HG02884 (cell line): Measurements from ENCODE around the gene CSMD2.

Source experiments
- ATAC-seq: cut with Tn5 transposase; IDR thresholded peaks from one replicate; pipeline ENCODE4 v1.9.1; 2021; ENCODE audit warnings: mild to moderate bottlenecking, moderate library complexity; ENCODE audit not compliant: unreplicated experiment

Gene CSMD2

DNA sequence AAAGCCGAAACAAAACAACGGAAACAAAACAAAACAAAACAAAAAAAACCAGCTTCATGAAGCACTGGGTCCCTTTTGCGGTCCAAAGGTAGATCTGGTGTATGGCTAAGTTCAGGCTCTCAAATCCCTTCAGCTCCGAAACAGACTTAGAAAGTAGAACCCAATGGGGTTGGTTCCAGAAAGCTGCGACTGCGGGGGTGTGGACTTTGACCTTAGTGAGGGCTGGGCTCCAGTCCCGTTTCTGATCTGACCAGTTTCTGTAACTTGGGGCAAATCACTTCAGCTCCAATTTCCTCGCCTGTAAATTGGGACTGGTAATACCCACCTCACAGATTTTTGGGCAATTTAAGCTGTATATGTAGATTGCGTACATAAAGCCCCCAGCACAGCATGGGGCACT lies 587.4 kb downstream of the CSMD2 start:
- ATAC-seq, result no peak

- ATAC-seq, result no peak
Measured at GRCh38 chr1:33576821-33577599, 588.0 kb downstream of the CSMD2 start.

- ATAC-seq, result no peak
Measured at GRCh38 chr1:33575324-33575879, 589.6 kb downstream of the CSMD2 start.

DNA sequence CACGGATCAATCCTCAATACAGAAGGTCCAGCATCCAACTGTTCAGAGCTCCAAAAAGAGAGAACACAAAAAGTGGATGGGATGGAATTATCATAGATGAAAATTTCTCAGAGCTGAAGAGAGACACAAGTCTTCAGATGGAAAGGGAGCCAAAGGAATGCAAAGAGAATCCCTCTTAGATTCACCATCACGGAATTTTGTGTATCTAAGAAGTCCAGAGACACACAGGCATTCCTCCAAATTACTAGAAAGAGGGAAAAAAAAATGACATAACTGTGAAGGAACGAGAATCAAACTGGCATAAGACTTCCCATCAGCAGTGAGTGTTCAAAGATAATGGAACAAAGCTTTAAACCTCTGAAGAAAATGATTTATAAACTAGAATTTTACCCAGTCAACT lies 591.4 kb downstream of the CSMD2 start:
- no peak for ATAC-seq

GRCh38 chr1:33572387-33572786 lies 592.6 kb downstream of the CSMD2 start:
- no peak for ATAC-seq

DNA sequence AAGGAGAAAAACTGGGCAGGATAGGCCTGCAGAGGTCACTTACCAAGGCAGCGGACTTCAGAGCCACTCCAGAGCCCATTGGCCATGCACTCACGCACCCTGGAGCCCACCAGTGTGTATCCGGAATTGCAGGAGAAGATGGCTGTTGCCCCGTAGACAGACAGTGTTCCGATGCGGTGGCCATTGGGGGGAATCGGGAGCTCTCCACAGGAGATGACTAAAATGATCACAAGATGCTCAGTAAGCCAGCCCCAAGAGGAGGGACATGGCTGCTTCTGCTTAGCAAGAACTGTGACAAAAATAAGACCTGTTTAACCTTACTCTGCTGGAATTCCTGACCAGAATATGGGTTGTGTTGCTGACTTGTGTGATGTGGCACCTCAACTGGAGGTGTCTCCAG lies 595.7 kb downstream of the CSMD2 start:
- no peak for ATAC-seq

DNA sequence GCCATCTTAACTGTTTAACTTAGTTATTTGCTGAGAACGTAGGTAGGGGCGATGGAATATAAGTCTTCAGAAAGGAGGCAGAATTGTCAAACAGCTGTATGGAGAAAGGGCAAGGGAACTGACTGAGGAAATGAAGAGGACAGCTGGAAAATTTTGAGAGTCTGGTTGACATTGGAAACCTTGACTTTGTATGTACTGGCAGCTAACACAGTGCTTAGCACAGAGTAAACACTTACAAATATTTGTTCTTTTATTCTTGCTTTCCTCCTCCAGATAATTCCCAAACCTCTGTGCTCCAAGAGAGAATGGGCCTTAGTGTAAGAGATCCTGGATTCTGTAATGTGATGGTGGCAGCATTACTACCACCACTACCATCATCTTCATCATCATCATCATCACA lies 601.3 kb downstream of the CSMD2 start:
- no peak for ATAC-seq

- no peak for ATAC-seq
Measured at GRCh38 chr1:33562563-33562962, 602.5 kb downstream of the CSMD2 start.

DNA sequence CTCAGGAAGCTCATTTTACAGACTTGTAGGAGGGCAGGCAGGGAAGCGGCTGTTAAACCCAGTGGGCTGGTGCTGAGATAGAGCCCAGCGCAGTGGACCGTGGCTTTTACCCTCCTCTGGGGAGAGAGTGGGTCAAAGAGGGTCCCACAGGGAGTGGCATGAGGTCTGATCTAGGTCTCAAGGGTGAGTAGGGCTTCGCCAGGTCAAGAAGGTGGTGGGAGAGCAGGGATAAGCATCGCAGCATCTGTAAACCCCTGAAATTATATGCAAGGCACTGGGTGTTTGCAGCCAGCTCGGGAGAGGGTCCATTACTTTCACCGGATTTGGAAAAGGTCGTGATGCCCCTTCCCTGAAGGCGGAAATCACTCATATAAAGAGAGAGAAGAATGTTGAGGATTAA lies 603.5 kb downstream of the CSMD2 start:
- ATAC-seq, result no peak

- ATAC-seq, result no peak
Measured at GRCh38 chr1:33560680-33561079, 604.4 kb downstream of the CSMD2 start.

GRCh38 chr1:33548721-33549120 lies 616.3 kb downstream of the CSMD2 start:
- ATAC-seq, result no peak

GRCh38 chr1:33548319-33548718 lies 616.7 kb downstream of the CSMD2 start:
- ATAC-seq, result no peak

- ATAC-seq, result no peak
Measured at GRCh38 chr1:33547576-33547975, 617.5 kb downstream of the CSMD2 start.

DNA sequence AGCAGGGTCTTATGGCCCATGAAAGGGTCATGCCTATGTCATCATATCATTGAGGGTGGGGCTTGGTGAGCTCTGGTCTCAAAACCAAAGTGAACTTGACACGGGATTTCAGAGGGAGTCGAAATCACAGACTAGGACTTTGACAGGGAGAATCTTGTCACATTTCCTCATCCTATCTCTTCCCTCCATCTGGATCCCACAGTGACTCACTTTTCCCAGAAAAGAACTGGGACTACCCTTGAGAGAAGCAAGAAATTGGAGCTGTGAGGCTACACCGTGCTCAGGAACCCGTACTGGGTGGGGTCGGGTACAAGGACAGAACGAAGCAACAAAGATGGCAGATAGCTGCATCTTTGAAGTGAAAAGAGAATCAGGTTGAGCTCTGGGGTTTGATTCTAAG lies 623.1 kb downstream of the CSMD2 start:
- ATAC-seq, result no peak

DNA sequence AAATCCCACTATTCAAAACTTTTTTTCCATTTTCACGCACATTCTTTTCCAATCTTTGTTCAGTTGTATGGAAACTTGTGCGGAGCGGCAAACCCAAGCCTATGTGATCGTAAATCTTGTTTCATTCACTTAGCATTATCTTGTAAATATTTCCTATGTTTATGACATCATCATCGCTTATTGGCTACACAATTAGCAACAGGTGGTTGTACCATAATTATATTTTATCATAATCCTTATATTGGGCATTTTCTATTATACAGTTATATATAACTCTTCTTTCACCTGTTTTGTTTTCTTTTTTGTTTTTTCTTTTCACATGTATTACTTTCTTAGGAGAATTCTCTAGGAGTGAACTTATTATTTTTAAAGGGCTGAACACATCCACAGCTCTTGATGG lies 627.1 kb downstream of the CSMD2 start:
- ATAC-seq, result no peak

GRCh38 chr1:33535334-33535733 lies 629.7 kb downstream of the CSMD2 start:
- no peak for ATAC-seq

DNA sequence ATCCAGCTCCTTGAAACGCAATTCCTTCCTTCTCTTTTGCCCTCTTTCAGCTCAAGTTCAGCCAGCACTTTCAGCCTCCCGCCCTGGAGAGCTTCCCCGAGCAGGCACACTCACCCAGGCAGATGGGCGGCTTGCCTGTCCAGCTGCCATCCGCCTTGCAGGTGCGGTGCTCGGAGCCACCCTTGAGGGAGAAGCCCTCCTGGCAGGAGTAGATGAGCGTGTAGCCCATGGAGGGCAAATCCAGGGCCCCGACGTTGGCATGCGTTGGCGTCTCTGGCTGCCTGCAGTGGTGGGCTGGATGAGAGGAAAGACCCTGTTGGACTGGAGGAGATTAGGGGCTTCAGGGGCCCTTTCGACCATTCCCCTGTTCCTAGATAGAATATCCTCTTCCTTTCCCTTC lies 632.1 kb downstream of the CSMD2 start:
- ATAC-seq, result no peak

- no peak for ATAC-seq
Measured at GRCh38 chr1:33532250-33532649, 632.8 kb downstream of the CSMD2 start.

DNA sequence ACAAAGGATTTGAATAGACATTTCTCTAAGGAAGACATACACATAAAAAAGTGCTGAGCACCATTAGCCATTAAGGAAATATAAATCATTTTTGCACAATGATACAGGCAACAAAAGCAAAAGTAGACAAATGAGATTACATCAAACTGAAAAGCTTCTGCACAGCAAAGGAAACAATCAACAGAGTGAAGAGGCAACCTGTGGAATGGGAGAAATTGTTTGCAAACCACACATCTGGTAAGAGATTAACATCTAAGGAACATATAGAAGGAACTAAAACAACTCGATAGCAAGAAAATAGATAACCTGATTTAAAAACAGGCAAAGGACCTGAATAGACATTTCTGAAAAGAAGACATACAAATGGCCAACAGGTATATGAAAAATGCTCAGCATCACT lies 635.1 kb downstream of the CSMD2 start:
- ATAC-seq, result no peak

GRCh38 chr1:33527934-33528333 lies 637.1 kb downstream of the CSMD2 start:
- no peak for ATAC-seq

DNA sequence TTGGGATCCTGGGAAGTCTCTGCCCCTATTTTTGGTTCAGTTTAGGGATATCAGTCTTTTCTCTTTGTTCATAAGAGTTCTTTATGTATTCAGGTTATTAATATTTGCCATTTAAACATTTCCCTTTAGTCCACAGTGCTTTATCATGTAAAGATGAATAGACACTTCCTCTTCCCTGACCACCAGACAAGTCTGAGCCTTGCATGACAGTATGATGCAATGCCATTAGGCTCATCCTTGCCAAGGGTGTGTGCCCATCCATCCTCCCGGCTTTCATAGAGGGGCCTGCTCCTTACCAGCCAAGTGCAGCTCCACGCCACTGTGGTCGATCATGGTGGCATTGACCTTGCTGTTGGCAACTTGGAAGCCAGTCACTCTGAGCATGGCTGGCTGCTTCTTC lies 640.4 kb downstream of the CSMD2 start:
- no peak for ATAC-seq

GRCh38 chr1:33519240-33519884 lies 645.7 kb downstream of the CSMD2 start:
- ATAC-seq, result no peak
